ENCODE results near the gene POLD3. TPM values are rescaled to one million over a fixed set of nuclear protein-coding genes. Genes with fewer than 3 reads are reported as not detected.
A peak's percentile ranks its signal among the peaks of the same experiment; 100 is the strongest.

POLD3 gene
- total and polyA plus RNA-seq, 11 donors = 2.8 to 14.7 (median 6.5) TPM

DNA sequence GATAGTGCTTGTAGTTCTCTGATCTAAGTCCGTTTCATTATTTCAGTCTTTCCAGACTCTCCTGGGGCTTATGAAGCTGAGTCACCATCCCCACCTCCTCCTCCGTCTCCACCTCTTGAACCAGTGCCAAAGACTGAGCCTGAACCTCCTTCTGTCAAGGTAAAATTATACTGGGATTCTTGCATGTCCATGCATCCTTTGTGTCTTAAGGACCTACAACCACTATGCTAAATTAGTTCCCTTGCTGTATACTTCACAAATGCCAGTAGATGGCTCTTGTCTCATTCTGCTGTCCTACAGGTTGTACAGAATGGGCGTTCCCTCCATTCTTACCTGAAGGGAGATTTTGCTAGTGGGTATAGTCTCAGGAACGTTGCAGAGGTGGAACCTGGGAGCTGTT is 42.2 kb downstream of the POLD3 start:
- H3K9me3 ChIP-seq = no peaks in the 10 kb centered on the region
- DNase-seq = no peak
- H3K4me3 ChIP-seq = no peak overlapping the region
- TF ChIP-seq POLR2A (IDR thresholded peaks at IDR 0.05) = no peak
- TF ChIP-seq, protein P1, sequence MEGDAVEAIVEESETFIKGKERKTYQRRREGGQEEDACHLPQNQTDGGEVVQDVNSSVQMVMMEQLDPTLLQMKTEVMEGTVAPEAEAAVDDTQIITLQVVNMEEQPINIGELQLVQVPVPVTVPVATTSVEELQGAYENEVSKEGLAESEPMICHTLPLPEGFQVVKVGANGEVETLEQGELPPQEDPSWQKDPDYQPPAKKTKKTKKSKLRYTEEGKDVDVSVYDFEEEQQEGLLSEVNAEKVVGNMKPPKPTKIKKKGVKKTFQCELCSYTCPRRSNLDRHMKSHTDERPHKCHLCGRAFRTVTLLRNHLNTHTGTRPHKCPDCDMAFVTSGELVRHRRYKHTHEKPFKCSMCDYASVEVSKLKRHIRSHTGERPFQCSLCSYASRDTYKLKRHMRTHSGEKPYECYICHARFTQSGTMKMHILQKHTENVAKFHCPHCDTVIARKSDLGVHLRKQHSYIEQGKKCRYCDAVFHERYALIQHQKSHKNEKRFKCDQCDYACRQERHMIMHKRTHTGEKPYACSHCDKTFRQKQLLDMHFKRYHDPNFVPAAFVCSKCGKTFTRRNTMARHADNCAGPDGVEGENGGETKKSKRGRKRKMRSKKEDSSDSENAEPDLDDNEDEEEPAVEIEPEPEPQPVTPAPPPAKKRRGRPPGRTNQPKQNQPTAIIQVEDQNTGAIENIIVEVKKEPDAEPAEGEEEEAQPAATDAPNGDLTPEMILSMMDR (IDR thresholded peaks at IDR 0.05) = peak in 10 of 12 donors; percentile 6 to 50 (median 38)
- H3K27me3 ChIP-seq = no peaks in the 10 kb centered on the region
- 60 to 67% (median 64%) methylated on average over 4 of the region's 4 CpGs for WGBS, 4 donors
- H3K27ac ChIP-seq = peak overlapping the region in 1 of 12 donors; percentile 74
- intact Hi-C loops (cut with DNase I) = loop anchor here in 4 of 10 donors (1.0 to 2.0 kb wide), 3 partner anchors 92 to 96 kb away; partner anchors contain the start of gene CHRDL2 (in 1 of the 4)
- peak in 3 of 4 donors; percentile 71 to 84 (median 78) for ATAC-seq
- H3K36me3 ChIP-seq = peaks cover 0 to 54% (median 37%) of the 10 kb centered on the region in 9 donors
- H3K4me1 ChIP-seq = peaks cover 0 to 11% (median 0%) of the 10 kb centered on the region in 12 donors

DNA sequence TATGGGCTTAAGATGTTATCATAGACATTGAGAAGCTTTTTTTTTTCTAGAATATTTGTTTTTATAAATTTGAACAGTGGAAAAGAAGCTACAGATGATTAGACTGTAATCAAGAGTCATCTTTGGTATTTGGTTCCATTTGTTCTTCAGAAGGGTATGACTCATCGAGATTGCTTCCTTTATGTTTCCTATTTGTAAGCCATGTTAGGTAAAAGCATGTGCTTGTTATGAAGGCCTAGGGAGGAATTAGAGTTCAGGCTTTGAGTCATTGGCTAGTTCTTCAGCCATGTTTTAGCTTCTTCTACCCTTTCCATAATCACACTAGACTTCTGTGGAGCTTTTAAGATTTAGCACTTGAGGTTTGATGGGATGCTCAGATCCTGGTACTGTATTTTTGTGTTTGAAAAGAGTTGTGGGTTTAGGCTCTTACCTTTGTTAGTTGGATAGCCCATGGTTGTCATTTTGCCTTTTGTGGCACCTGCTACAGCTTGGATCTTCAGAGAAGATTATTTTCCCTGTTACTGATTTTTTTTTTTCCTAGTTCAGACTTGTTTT is 44.3 kb downstream of the POLD3 start:
- intact Hi-C loops (cut with DNase I) = loop anchor here in 5 of 10 donors (5.0 kb wide), 2 partner anchors 86 to 91 kb away; no protein-coding TSS in a partner anchor
- peak overlapping the region in 2 of 12 donors; percentile 35 to 74 for H3K27ac ChIP-seq
- WGBS, 4 donors = 62 to 74% (median 68%) methylated on average over 1 of the region's 1 CpG
- peaks cover 0 to 11% (median 0%) of the 10 kb centered on the region in 12 donors for H3K4me1 ChIP-seq
- no peak for TF ChIP-seq POLR2A (IDR thresholded peaks at IDR 0.05)
- TF ChIP-seq, protein P1 (IDR thresholded peaks at IDR 0.05) = no peak
- peaks cover 0 to 63% (median 46%) of the 10 kb centered on the region in 9 donors for H3K36me3 ChIP-seq
- no peaks in the 10 kb centered on the region for H3K9me3 ChIP-seq
- no peak overlapping the region for H3K4me3 ChIP-seq
- DNase-seq (no peak), ATAC-seq (no peak)
- H3K27me3 ChIP-seq = no peaks in the 10 kb centered on the region

DNA sequence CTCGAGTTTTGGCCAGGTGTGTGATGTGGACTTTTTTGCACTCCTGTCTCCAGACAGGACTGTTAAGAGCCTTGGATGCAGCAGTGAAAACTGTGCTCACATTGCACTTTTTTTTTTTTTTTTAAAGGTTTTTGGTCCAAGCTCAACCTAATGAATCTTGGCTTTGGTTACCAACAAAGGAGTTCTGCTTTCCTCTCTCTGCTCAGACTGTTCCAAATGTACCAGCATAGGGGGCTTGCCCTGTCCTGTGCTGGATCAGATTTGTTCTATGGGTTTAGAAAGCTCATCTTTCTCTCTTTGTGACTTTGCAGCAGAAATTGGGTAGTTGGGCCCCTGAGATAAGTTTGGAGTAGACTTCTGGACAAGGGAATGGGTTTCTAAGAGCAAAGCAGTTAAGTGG is 45.3 kb downstream of the POLD3 start:
- peaks cover 0 to 64% (median 45%) of the 10 kb centered on the region in 9 donors for H3K36me3 ChIP-seq
- TF ChIP-seq, protein P1 (IDR thresholded peaks at IDR 0.05) = no peak
- TF ChIP-seq POLR2A (IDR thresholded peaks at IDR 0.05) = no peak
- ATAC-seq = no peak
- H3K27me3 ChIP-seq = no peaks in the 10 kb centered on the region
- H3K4me3 ChIP-seq = no peak overlapping the region
- intact Hi-C loops (cut with DNase I) = loop anchor here in 5 of 10 donors (5.0 kb wide), 2 partner anchors 85 to 90 kb away; no protein-coding TSS in a partner anchor
- WGBS, 4 donors = 92 to 95% (median 92%) methylated on average over 1 of the region's 1 CpG
- H3K27ac ChIP-seq = peak overlapping the region in 1 of 12 donors; percentile 74
- H3K4me1 ChIP-seq = peaks cover 0 to 11% (median 0%) of the 10 kb centered on the region in 12 donors
- H3K9me3 ChIP-seq = no peaks in the 10 kb centered on the region
- no peak for DNase-seq

DNA sequence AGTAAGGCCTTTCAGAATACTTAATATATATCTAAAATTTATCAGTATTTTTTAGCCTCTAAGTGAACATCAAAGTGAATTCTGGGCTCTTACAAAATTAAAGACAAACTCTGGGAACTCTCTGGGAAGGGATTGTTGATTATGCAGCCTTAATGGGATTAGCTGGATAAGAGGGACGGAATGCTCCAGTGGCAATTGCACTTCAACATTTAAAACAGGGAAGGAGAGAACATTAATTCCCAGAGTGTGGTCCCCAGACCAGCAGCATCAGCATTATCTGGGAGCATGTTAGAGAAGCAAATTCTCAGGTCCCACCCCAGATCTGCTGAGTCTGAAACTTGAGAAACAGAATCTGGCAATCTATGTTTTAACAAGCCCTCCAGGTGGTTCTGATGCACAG is 46.5 kb downstream of the POLD3 start:
- 81 to 96% (median 86%) methylated on average over 1 of the region's 1 CpG for WGBS, 4 donors
- peak overlapping the region in 1 of 12 donors; percentile 74 for H3K27ac ChIP-seq
- ATAC-seq (no peak), DNase-seq (no peak)
- no peak overlapping the region for H3K4me3 ChIP-seq
- no peaks in the 10 kb centered on the region for H3K27me3 ChIP-seq
- peaks cover 0 to 11% (median 0%) of the 10 kb centered on the region in 12 donors for H3K4me1 ChIP-seq
- TF ChIP-seq POLR2A (IDR thresholded peaks at IDR 0.05) = no peak
- TF ChIP-seq, protein P1 (IDR thresholded peaks at IDR 0.05) = no peak
- intact Hi-C loops (cut with DNase I) = loop anchor here in 5 of 10 donors (5.0 kb wide), 2 partner anchors 83 to 88 kb away; no protein-coding TSS in a partner anchor
- H3K9me3 ChIP-seq = no peaks in the 10 kb centered on the region
- peaks cover 0 to 63% (median 45%) of the 10 kb centered on the region in 9 donors for H3K36me3 ChIP-seq

Measured in heart left ventricle (tissue), 16 donors.